ENCODE results near the gene NGF.
"Not testable (repeated sequence)": the region's sequence is repeated elsewhere in the genome, so short reads cannot be mapped to it uniquely, and the experiment has no call there.

NGF gene

GRCh38 chr1:115364780-115365155 lies 26.7 kb upstream of the NGF start:
- TF ChIP-seq, protein P1, sequence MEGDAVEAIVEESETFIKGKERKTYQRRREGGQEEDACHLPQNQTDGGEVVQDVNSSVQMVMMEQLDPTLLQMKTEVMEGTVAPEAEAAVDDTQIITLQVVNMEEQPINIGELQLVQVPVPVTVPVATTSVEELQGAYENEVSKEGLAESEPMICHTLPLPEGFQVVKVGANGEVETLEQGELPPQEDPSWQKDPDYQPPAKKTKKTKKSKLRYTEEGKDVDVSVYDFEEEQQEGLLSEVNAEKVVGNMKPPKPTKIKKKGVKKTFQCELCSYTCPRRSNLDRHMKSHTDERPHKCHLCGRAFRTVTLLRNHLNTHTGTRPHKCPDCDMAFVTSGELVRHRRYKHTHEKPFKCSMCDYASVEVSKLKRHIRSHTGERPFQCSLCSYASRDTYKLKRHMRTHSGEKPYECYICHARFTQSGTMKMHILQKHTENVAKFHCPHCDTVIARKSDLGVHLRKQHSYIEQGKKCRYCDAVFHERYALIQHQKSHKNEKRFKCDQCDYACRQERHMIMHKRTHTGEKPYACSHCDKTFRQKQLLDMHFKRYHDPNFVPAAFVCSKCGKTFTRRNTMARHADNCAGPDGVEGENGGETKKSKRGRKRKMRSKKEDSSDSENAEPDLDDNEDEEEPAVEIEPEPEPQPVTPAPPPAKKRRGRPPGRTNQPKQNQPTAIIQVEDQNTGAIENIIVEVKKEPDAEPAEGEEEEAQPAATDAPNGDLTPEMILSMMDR (IDR thresholded peaks at IDR 0.05; ENCODE audit: low read depth, low read length, missing control alignments): no peak
- no peak overlapping the region for H3K4me3 ChIP-seq (ENCODE audit: low read depth, low read length)
- no peak for DNase-seq (ENCODE audit: low read depth)

- H3K4me3 ChIP-seq (ENCODE audit: low read depth, low read length): no peak overlapping the region
- TF ChIP-seq, protein P1 (IDR thresholded peaks at IDR 0.05; ENCODE audit: low read depth, low read length, missing control alignments): no peak
- DNase-seq (ENCODE audit: low read depth): no peak
Measured at GRCh38 chr1:115364046-115364779, 26.2 kb upstream of the NGF start.

GRCh38 chr1:115363171-115363570 lies 25.1 kb upstream of the NGF start:
- TF ChIP-seq, protein P1 (IDR thresholded peaks at IDR 0.05; ENCODE audit: low read depth, low read length, missing control alignments): no peak
- H3K4me3 ChIP-seq (ENCODE audit: low read depth, low read length): no peak overlapping the region
- no peak for DNase-seq (ENCODE audit: low read depth)

DNA sequence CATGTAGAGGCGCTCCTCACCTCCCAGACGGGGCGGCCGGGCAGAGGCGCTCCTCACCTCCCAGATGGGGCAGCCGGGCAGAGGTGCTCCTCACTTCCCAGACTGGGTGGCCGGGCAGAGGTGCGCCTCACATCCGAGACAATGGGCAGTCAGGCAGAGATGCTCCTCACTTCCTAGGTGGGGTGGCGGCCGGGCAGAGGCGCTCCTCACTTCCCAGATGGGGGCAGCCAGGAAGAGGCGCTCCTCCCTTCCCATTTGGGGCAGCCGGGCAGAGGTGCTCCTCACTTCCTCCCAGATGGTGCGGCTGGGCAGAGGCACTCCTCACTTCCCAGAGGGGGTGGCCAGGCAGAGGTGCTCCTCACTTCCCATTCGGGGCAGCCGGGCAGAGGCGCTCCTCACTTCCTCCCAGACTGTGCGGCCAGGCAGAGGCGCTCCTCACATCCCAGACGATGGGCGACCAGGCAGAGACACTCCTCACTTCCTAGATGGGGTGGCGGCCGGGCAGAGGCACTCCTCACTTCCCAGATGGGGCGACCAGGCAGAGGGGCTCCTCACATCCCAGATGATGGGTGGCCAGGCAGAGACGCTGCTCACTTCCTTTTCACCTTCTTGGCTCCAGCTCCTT lies 22.6 kb upstream of the NGF start:
- not testable (repeated sequence) for DNase-seq (ENCODE audit: low read depth); H3K4me3 ChIP-seq (ENCODE audit: low read depth, low read length)

DNA sequence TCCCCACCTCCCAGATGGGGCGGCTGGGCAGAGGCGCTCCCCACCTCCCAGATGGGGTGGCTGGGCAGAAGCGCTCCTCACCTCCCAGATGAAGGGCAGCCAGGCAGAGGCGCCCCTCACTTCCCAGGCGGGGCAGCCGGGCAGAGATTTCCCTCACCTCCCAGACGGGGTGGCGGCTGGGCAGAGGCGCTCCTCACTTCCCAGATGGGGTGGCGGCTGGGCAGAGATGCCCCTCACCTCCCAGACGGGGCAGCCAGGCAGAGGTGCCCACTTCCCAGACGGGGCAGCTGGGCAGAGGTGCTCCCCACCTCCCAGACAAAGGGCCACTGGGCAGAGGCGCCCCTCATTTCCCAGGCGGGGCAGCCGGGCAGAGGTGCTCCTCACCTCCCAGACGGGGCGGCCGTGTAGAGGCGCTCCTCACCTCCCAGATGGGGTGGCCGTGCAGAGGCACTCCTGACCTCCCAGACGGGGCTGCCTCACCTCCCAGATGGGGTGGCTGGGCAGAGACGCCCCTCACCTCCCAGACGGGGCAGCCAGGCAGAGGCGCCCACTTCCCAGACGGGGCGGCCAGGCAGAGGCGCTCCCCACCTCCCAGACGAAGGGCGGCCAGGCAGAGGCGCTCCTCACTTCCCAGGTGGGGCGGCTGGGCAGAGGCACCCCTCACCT lies 21.9 kb upstream of the NGF start:
- DNase-seq (ENCODE audit: low read depth); H3K4me3 ChIP-seq (ENCODE audit: low read depth, low read length): not testable (repeated sequence)

- no peak for DNase-seq (ENCODE audit: low read depth)
- TF ChIP-seq, protein P1 (IDR thresholded peaks at IDR 0.05; ENCODE audit: low read depth, low read length, missing control alignments): no peak
- no peak overlapping the region for H3K4me3 ChIP-seq (ENCODE audit: low read depth, low read length)
Measured at GRCh38 chr1:115356356-115356755, 18.3 kb upstream of the NGF start.

DNA sequence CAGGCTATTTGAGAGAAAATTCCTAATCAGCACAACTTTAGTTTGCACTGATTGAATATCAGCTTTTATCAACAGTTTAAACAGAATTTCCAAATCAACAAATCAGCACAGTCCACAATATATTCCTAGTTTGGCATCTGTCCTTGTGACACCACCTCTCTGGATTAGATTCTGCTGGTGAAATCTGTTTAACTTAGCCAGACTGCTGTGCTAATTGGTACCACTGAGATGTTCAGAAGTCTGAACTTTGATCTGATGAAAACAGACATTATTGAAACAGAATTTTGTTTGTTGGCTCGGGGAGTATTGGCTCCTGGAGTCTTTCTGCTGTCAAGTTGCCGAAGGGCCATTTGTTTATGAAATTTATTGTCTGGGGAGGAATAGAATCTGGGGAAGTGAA lies 17.0 kb upstream of the NGF start:
- DNase-seq (ENCODE audit: low read depth): no peak
- no peak overlapping the region for H3K4me3 ChIP-seq (ENCODE audit: low read depth, low read length)
- TF ChIP-seq, protein P1 (IDR thresholded peaks at IDR 0.05; ENCODE audit: low read depth, low read length, missing control alignments): no peak

DNA sequence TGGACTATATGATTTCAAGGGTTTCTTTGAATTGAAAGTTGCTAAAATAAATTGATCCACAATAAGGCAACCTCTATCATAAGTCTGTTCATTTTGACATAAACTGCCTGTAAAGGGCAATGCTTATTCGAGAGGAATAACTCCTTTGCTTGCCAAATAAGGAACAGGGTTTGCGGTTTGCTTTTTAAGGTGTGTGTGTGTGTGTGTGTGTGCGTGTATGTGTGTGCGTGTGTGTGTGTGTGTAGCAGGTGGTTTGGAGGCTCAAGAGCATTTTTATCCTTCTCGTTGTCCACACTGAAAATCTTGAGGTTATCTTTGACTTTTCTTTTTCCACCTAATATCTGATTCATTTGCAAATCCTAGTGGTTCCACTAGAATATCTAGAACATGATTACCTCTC lies 13.1 kb upstream of the NGF start:
- no peak overlapping the region for H3K4me3 ChIP-seq (ENCODE audit: low read depth, low read length)
- TF ChIP-seq, protein P1 (IDR thresholded peaks at IDR 0.05; ENCODE audit: low read depth, low read length, missing control alignments): no peak
- no peak for DNase-seq (ENCODE audit: low read depth)

Measured in GM12864 (cell line).